H9 (cell line): Measurements from ENCODE around the gene NCOA6. TPM values are rescaled to one million over a fixed set of nuclear protein-coding genes. Genes with fewer than 3 reads are reported as not detected.
A peak's percentile ranks its signal among the peaks of the same experiment; 100 is the strongest.

Experiments used
- DNase-seq: peaks from one replicate; pipeline ENCODE4 v3.0.0-alpha.2; 2017
- H2AFZ ChIP-seq: one replicate; pipeline ENCODE4 v1.6.1; 2013; ENCODE audit warnings: mild to moderate bottlenecking, low read length, control low read depth, moderate library complexity
- H2AK5ac ChIP-seq: 2 replicates; pipeline ENCODE4 v1.6.1; 2013; ENCODE audit warnings: low read length, control low read depth, mixed read lengths; ENCODE audit not compliant: insufficient read length
- H2BK120ac ChIP-seq: one replicate; pipeline ENCODE4 v1.6.1; 2013; ENCODE audit warnings: low read depth, mild to moderate bottlenecking, low read length, control low read depth, inconsistent platforms; ENCODE audit not compliant: poor library complexity, severe bottlenecking
- H2BK12ac ChIP-seq: 2 replicates; pipeline ENCODE4 v1.6.1; 2013; ENCODE audit warnings: low read length, control low read depth, mixed read lengths, low read depth; ENCODE audit not compliant: insufficient read length
- H2BK15ac ChIP-seq: 2 replicates; pipeline ENCODE4 v1.6.1; 2013; ENCODE audit warnings: low read depth, low read length, control low read depth
- H2BK20ac ChIP-seq: one replicate; pipeline ENCODE4 v1.6.1; 2013; ENCODE audit warnings: low read depth, mild to moderate bottlenecking, low read length, control low read depth, inconsistent platforms; ENCODE audit not compliant: poor library complexity, severe bottlenecking
- H2BK5ac ChIP-seq: 2 replicates; pipeline ENCODE4 v1.6.1; 2013; ENCODE audit warnings: low read length, control low read depth, mixed read lengths; ENCODE audit not compliant: insufficient read length
- H3K14ac ChIP-seq: 2 replicates; pipeline ENCODE4 v1.6.1; 2013; ENCODE audit warnings: low read length, control low read depth; ENCODE audit not compliant: insufficient read depth
- H3K18ac ChIP-seq: 2 replicates; pipeline ENCODE4 v1.6.1; 2013; ENCODE audit warnings: low read depth, mild to moderate bottlenecking, mixed read lengths, low read length, control low read depth; ENCODE audit not compliant: insufficient read length
- H3K23ac ChIP-seq: 2 replicates; pipeline ENCODE4 v1.6.1; 2013; ENCODE audit warnings: low read length, control low read depth, mixed read lengths, low read depth; ENCODE audit not compliant: insufficient read length
- H3K23me2 ChIP-seq: 2 replicates; pipeline ENCODE4 v1.6.1; 2013; ENCODE audit warnings: low read depth, mild to moderate bottlenecking, mixed read lengths, low read length, control low read depth; ENCODE audit not compliant: insufficient read length, poor library complexity, severe bottlenecking
- H3K27ac ChIP-seq: 2 replicates; pipeline ENCODE4 v1.5.1; 2013; ENCODE audit warnings: low read length, control low read depth, mixed read lengths, low read depth; ENCODE audit not compliant: insufficient read length
- H3K27me3 ChIP-seq: 2 replicates; pipeline ENCODE4 v1.6.1; 2013; ENCODE audit warnings: low read length, control low read depth, inconsistent platforms; ENCODE audit not compliant: insufficient read depth
- H3K4ac ChIP-seq: 2 replicates; pipeline ENCODE4 v1.6.1; 2013; ENCODE audit warnings: low read depth, mild to moderate bottlenecking, control low read depth, inconsistent platforms, low read length, moderate library complexity
- H3K4me1 ChIP-seq: 2 replicates; pipeline ENCODE4 v1.6.1; 2013; ENCODE audit warnings: low read length, control low read depth, inconsistent platforms; ENCODE audit not compliant: insufficient read depth
- H3K4me2 ChIP-seq: 2 replicates; pipeline ENCODE4 v1.6.1; 2013; ENCODE audit warnings: low read length, control low read depth, mixed read lengths; ENCODE audit not compliant: insufficient read length, insufficient read depth
- H3K56ac ChIP-seq: 2 replicates; pipeline ENCODE4 v1.6.1; 2013; ENCODE audit warnings: low read depth, mild to moderate bottlenecking, mixed read lengths, low read length, control low read depth; ENCODE audit not compliant: insufficient read length
- H3K79me1 ChIP-seq: 2 replicates; pipeline ENCODE4 v1.6.1; 2013; ENCODE audit warnings: low read depth, mild to moderate bottlenecking, moderate library complexity, low read length, control low read depth, inconsistent platforms; ENCODE audit not compliant: insufficient read depth, poor library complexity, severe bottlenecking
- H3K79me2 ChIP-seq: 2 replicates; pipeline ENCODE4 v1.6.1; 2013; ENCODE audit warnings: low read length, control low read depth, inconsistent platforms; ENCODE audit not compliant: insufficient read depth
- H3K9ac ChIP-seq: 2 replicates; pipeline ENCODE4 v1.6.1; 2013; ENCODE audit warnings: low read length, control low read depth, mixed read lengths; ENCODE audit not compliant: insufficient read length; ENCODE audit errors: extremely low read depth
- H3K9me3 ChIP-seq: one replicate; pipeline ENCODE4 v1.6.1; 2013; ENCODE audit warnings: low read depth, low read length, inconsistent platforms; ENCODE audit not compliant: control insufficient read depth
- H3T11ph ChIP-seq: one replicate; pipeline ENCODE4 v1.6.1; 2013; ENCODE audit warnings: mild to moderate bottlenecking, low read length, control low read depth, inconsistent platforms
- H4K20me1 ChIP-seq: one replicate; pipeline ENCODE4 v1.6.1; 2013; ENCODE audit not compliant: control insufficient read depth, insufficient read length, insufficient read depth
- H4K5ac ChIP-seq: 2 replicates; pipeline ENCODE4 v1.6.1; 2013; ENCODE audit warnings: low read depth, mild to moderate bottlenecking, mixed read lengths, low read length, control low read depth; ENCODE audit not compliant: insufficient read length
- H4K8ac ChIP-seq: replicated peaks from 2 replicates; pipeline ENCODE4 v1.6.1; 2013; ENCODE audit warnings: low read length, control low read depth, mixed read lengths, low read depth; ENCODE audit not compliant: insufficient read length
- H4K91ac ChIP-seq: 2 replicates; pipeline ENCODE4 v1.6.1; 2013; ENCODE audit warnings: low read depth, mild to moderate bottlenecking, moderate library complexity, mixed read lengths, low read length, control low read depth; ENCODE audit not compliant: insufficient read length
- H3K27ac Mint-ChIP-seq, 3 experiments: 2 replicates in 2 of 3; 3 replicates in 1 of 3; pipeline ENCODE4 v1.8.0; 2020 to 2021; ENCODE audit warnings: mixed read lengths in 3 of 3, mild to moderate bottlenecking in 1 of 3, moderate library complexity in 1 of 3
- H3K27me3 Mint-ChIP-seq: 2 replicates; pipeline ENCODE4 v1.8.0; 2021; ENCODE audit warnings: low read depth, mild to moderate bottlenecking, moderate library complexity, mixed read lengths
- H3K36me3 Mint-ChIP-seq, 3 experiments: 2 replicates in 2 of 3; 3 replicates in 1 of 3; pipeline ENCODE4 v1.8.0; 2020 to 2021; ENCODE audit warnings: low read depth in 3 of 3, mixed read lengths in 3 of 3; ENCODE audit not compliant: insufficient read depth in 1 of 3
- H3K4me1 Mint-ChIP-seq, 2 experiments: 2 replicates each; pipeline ENCODE4 v1.8.0; 2020; ENCODE audit warnings: mixed read lengths in 2 of 2
- H3K4me3 Mint-ChIP-seq, 2 experiments: 2 replicates in 1 of 2; 3 replicates in 1 of 2; pipeline ENCODE4 v1.8.0; 2020 to 2021; ENCODE audit warnings: mild to moderate bottlenecking in 2 of 2, mixed read lengths in 2 of 2, moderate library complexity in 1 of 2
- H3K9me3 Mint-ChIP-seq, 2 experiments: 2 replicates in 1 of 2; 3 replicates in 1 of 2; pipeline ENCODE4 v1.8.0; 2020; ENCODE audit warnings: mild to moderate bottlenecking in 2 of 2, mixed read lengths in 2 of 2, moderate library complexity in 1 of 2
- CTCF ChIP-seq: fragments of 200-600 bp; sonication (generic); conservative IDR thresholded peaks from 3 replicates; pipeline ENCODE4 v1.8.0; 2021; ENCODE audit warnings: antibody characterized with exemption, mild to moderate bottlenecking
- WGBS: extraction: QIAGEN DNeasy Blood & Tissue Kit; methylation state at CpG from one replicate; pipeline ENCODE4 v1.1.7; 2013; ENCODE audit warnings: missing lambda C conversion rate, low lambda C conversion rate, mixed read lengths; ENCODE audit not compliant: insufficient read length; ENCODE audit errors: extremely low coverage; 5-methylcytosine and 5-hydroxymethylcytosine counted together
- total RNA-seq: library from RNA; stranded (reverse); gene quantifications from 2 replicates; pipeline ENCODE4 v1.2.1, GENCODE V29; 2021

The NCOA6 gene
- total RNA-seq, 1 experiment from 2014 or later, result 23.9 TPM

- Histone ChIP-seq H2BK120ac (no peak overlapping the region), H3K18ac (no peak overlapping the region), H3K23ac (no peak overlapping the region), H2BK12ac (no peak overlapping the region), H4K5ac (no peak overlapping the region), H3K79me1 (no peaks in the 10 kb centered on the region), H3K27me3 (no peaks in the 10 kb centered on the region), H3K23me2 (no peaks in the 10 kb centered on the region), H4K91ac (no peak overlapping the region), H4K20me1 (no peaks in the 10 kb centered on the region), H3K56ac (no peak overlapping the region), H2AFZ (no peak overlapping the region), H3K4me1 (peaks cover 2% of the 10 kb centered on the region), H2AK5ac (no peak overlapping the region), H3K27ac (no peak overlapping the region), H3K4me2 (no peak overlapping the region), H3T11ph (no peak overlapping the region), H3K4ac (no peak overlapping the region), H3K9me3 (no peaks in the 10 kb centered on the region), H2BK20ac (no peak overlapping the region), H2BK5ac (no peak overlapping the region), H2BK15ac (no peak overlapping the region), H4K8ac (no peak overlapping the region), H3K9ac (no peak overlapping the region), H3K14ac (no peak overlapping the region), H3K79me2 (no peaks in the 10 kb centered on the region)
- no peak overlapping the region for H3K4me3 Mint-ChIP-seq
- no peak for TF ChIP-seq CTCF
- H3K9me3 Mint-ChIP-seq, result no peaks in the 10 kb centered on the region
- no peaks in the 10 kb centered on the region for H3K36me3 Mint-ChIP-seq
- H3K27me3 Mint-ChIP-seq, result no peaks in the 10 kb centered on the region
- H3K27ac Mint-ChIP-seq, result peak overlapping the region in 2 of 3 experiments; percentile 18 to 46; a peak in 3 of 7 replicates
- WGBS, result no CpG with 5 or more reads among the region's 1 CpG
- DNase-seq, result no peak
- peaks cover 28 to 33% of the 10 kb centered on the region in 2 experiments for H3K4me1 Mint-ChIP-seq
Measured at GRCh38 chr20:34815636-34816035, 9.8 kb downstream of the NCOA6 start.
